B cell (primary cell): ENCODE data around the gene ATP9A. TPM values are rescaled to one million over a fixed set of nuclear protein-coding genes. Genes with fewer than 3 reads are reported as not detected.

Experiments used
- ATAC-seq: fragments of 200-7000 bp; cut with Tn5 transposase; one replicate; pipeline ENCODE4 v1.10.0; 2021; ENCODE audit warnings: low read depth, mild to moderate bottlenecking, moderate number of reproducible peaks, moderate library complexity
- CTCF ChIA-PET: fragments of 350-600 bp; sonication (Branson Sonifier 250); formaldehyde crosslinking; loops from one replicate; lab custom pipeline; 2021; ENCODE audit warnings: antibody characterized with exemption, inconsistent platforms; lab: Charles Lee
- POLR2A ChIA-PET: fragments of 350-600 bp; sonication (Branson Sonifier 250); formaldehyde crosslinking; loops from one replicate; lab custom pipeline; 2021; ENCODE audit warnings: antibody characterized with exemption; lab: Charles Lee
- DNase-seq: peaks from one replicate; pipeline ENCODE4 v3.0.0; 2013
- H2AFZ ChIP-seq: 2 replicates; pipeline ENCODE4 v1.6.1; 2012; ENCODE audit warnings: mild to moderate bottlenecking, low read depth, low read length; ENCODE audit not compliant: insufficient read depth, poor library complexity, severe bottlenecking
- H3K27ac ChIP-seq, 2 donors: 1 replicate in 1 of 2; 2 replicates in 1 of 2; pipeline ENCODE4 v1.5.1; 2012 to 2013; ENCODE audit warnings: low read length in 2 of 2, mild to moderate bottlenecking in 2 of 2, moderate library complexity in 1 of 2
- H3K27me3 ChIP-seq, 4 experiments: fragments of 200-600 bp in 1 of 4; sonication (generic) in 1 of 4; replicated peaks in 1 of 4; 1 replicate in 2 of 4; 2 replicates in 2 of 4; pipeline versions ENCODE4 v1.6.1 to v1.7.0; 2013 to 2016; ENCODE audit warnings: low read length in 3 of 4, mild to moderate bottlenecking in 2 of 4, mixed read lengths in 1 of 4, moderate library complexity in 1 of 4; ENCODE audit not compliant: insufficient read depth in 4 of 4, control insufficient read depth in 3 of 4; ENCODE audit errors: control extremely low read depth in 1 of 4
- H3K36me3 ChIP-seq, 2 experiments: replicated peaks in 1 of 2; 1 replicate in 1 of 2; 2 replicates in 1 of 2; pipeline versions ENCODE4 v1.6.1 to v1.7.1; 2013; ENCODE audit warnings: low read length in 1 of 2; ENCODE audit not compliant: insufficient read depth in 2 of 2, control insufficient read depth in 1 of 2; ENCODE audit errors: control extremely low read depth in 1 of 2, extremely low read depth in 1 of 2
- H3K4me1 ChIP-seq, 2 donors: fragments of 200-600 bp in 1 of 2; sonication (generic) in 1 of 2; 1 replicate in 1 of 2; 2 replicates in 1 of 2; pipeline versions ENCODE4 v1.5.1 to v1.6.1; 2013 to 2017; ENCODE audit warnings: low read length in 2 of 2; ENCODE audit not compliant: control insufficient read depth in 2 of 2, insufficient read depth in 2 of 2
- H3K4me2 ChIP-seq: replicated peaks from 2 replicates; pipeline ENCODE3; 2012; ENCODE audit warnings: mild to moderate bottlenecking, low read depth, low read length; ENCODE audit not compliant: poor library complexity, severe bottlenecking
- H3K4me3 ChIP-seq, 5 experiments: fragments of 200-600 bp in 1 of 5; sonication (generic) in 1 of 5; 1 replicate in 3 of 5; 2 replicates in 2 of 5; pipeline versions ENCODE4 v1.5.1 to v1.7.0; 2011 to 2016; ENCODE audit warnings: low read length in 4 of 5, mild to moderate bottlenecking in 4 of 5, low read depth in 2 of 5, control low read depth in 1 of 5, moderate library complexity in 1 of 5; ENCODE audit not compliant: insufficient read depth in 1 of 5; ENCODE audit errors: control extremely low read depth in 1 of 5, extremely low read depth in 1 of 5
- H3K79me2 ChIP-seq: fragments of 200-600 bp; sonication (generic); one replicate; pipeline ENCODE4 v1.6.0; 2016; ENCODE audit warnings: low read length; ENCODE audit not compliant: control insufficient read depth, insufficient read depth
- H3K9ac ChIP-seq: fragments of 200-600 bp; sonication (generic); 2 replicates; pipeline ENCODE4 v1.6.1; 2017; ENCODE audit warnings: mild to moderate bottlenecking, low read length, moderate library complexity
- H3K9me3 ChIP-seq, 3 donors: one replicate each; pipeline versions ENCODE4 v1.6.1 to v1.7.1; 2013; ENCODE audit warnings: low read length in 2 of 3; ENCODE audit not compliant: control insufficient read depth in 2 of 3, insufficient read depth in 1 of 3; ENCODE audit errors: control extremely low read depth in 1 of 3
- H4K20me1 ChIP-seq: 2 replicates; pipeline ENCODE4 v1.6.0; 2012; ENCODE audit warnings: mild to moderate bottlenecking, low read length; ENCODE audit not compliant: insufficient read depth, control insufficient read depth, poor library complexity, severe bottlenecking
- H3K27ac Mint-ChIP-seq: one replicate; pipeline ENCODE4 v1.8.0; 2021; ENCODE audit warnings: mixed read lengths
- H3K27me3 Mint-ChIP-seq: one replicate; pipeline ENCODE4 v1.8.0; 2021; ENCODE audit warnings: mixed read lengths
- H3K4me1 Mint-ChIP-seq: one replicate; pipeline ENCODE4 v1.8.0; 2021; ENCODE audit warnings: mixed read lengths
- H3K4me3 Mint-ChIP-seq: one replicate; pipeline ENCODE4 v1.8.0; 2021; ENCODE audit warnings: mixed read lengths
- H3K9me3 Mint-ChIP-seq: one replicate; pipeline ENCODE4 v1.8.0; 2022; ENCODE audit warnings: mixed read lengths; ENCODE audit not compliant: insufficient read depth
- EZH2 ChIP-seq: IDR thresholded peaks from 2 replicates; pipeline ENCODE4 v1.6.1; 2012; ENCODE audit warnings: borderline replicate concordance, low read depth, mild to moderate bottlenecking, moderate library complexity, low read length; ENCODE audit not compliant: insufficient read depth, poor library complexity, severe bottlenecking
- WGBS: methylation state at CpG from one replicate; pipeline ENCODE4 v1.1.5; 2013; ENCODE audit warnings: missing lambda C conversion rate; ENCODE audit not compliant: insufficient coverage; 5-methylcytosine and 5-hydroxymethylcytosine counted together
- intact Hi-C: fragments of 100-400 bp; cut with micrococcal nuclease; formaldehyde crosslinking; loops from one replicate; pipeline ENCODE4 v1.10.0; 2022
- polyA plus RNA-seq: library from polyadenylated mRNA; depleted of rRNA; stranded (reverse); fragments of >200 nt; gene quantifications from 2 replicates; pipeline ENCODE4 v1.2.3, GENCODE V29; 2012
- total RNA-seq, 2 donors: library from RNA; stranded (reverse); fragments of 120-200 nt in 1 of 2; gene quantifications; 1 replicate in 1 of 2; 2 replicates in 1 of 2; pipeline versions ENCODE4 v1.2.3 to v1.2.4, GENCODE V29; 2013 to 2022
- TF ChIP-seq, protein P1 (sequence below): fragments of 200-600 bp; IDR thresholded peaks from one replicate; pipeline ENCODE4 v1.8.0; 2022; ENCODE audit warnings: antibody characterized with exemption, mild to moderate bottlenecking

The ATP9A gene
- total and polyA plus RNA-seq, 2 donors (not counting 1 experiment from before 2014, with no cell fraction given) = 0.13 to 0.22 TPM

DNA sequence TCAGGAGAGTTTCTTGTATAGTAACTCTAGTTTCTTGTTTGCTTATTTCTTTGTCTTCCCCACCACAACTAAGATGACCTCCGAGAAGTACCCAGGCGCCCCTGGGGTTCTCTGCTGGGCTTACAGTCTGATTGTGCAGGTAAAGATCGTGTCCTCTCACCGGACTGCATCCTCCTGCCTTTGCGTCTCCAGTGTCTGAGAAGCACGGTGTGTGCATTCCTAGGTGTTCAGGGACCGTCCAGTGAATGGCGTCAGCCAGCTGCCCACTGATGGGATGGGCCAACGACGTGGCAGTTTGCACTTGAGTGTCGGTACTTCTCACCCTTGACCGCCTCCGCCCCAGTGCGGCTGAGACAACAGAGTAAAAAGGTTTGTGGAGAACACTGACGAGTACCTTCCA is 169.6 kb downstream of the ATP9A start:
- ChIA-PET POLR2A (no interaction called here), CTCF (interaction anchor here (0.6 to 7.7 kb wide), 4 partner anchors 213 to 617 kb away, joined by 3 to 127 read pairs (median 60); no protein-coding TSS in a partner anchor)
- H3K27ac ChIP-seq = no peak overlapping the region
- WGBS = 95% methylated on average over 11 of the region's 15 CpGs
- H3K36me3 ChIP-seq = no peaks in the 10 kb centered on the region
- H4K20me1 ChIP-seq = no peaks in the 10 kb centered on the region
- no peak overlapping the region for H3K9ac ChIP-seq
- H3K9me3 ChIP-seq = no peaks in the 10 kb centered on the region
- H3K4me1 ChIP-seq = peaks cover 17 to 19% of the 10 kb centered on the region in 2 donors
- peaks cover 0 to 14% (median 2%) of the 10 kb centered on the region in 4 experiments for H3K27me3 ChIP-seq
- TF ChIP-seq, protein P1, sequence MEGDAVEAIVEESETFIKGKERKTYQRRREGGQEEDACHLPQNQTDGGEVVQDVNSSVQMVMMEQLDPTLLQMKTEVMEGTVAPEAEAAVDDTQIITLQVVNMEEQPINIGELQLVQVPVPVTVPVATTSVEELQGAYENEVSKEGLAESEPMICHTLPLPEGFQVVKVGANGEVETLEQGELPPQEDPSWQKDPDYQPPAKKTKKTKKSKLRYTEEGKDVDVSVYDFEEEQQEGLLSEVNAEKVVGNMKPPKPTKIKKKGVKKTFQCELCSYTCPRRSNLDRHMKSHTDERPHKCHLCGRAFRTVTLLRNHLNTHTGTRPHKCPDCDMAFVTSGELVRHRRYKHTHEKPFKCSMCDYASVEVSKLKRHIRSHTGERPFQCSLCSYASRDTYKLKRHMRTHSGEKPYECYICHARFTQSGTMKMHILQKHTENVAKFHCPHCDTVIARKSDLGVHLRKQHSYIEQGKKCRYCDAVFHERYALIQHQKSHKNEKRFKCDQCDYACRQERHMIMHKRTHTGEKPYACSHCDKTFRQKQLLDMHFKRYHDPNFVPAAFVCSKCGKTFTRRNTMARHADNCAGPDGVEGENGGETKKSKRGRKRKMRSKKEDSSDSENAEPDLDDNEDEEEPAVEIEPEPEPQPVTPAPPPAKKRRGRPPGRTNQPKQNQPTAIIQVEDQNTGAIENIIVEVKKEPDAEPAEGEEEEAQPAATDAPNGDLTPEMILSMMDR = no peak
- TF ChIP-seq EZH2 = no peak
- no peak for DNase-seq
- H3K4me3 ChIP-seq = no peak overlapping the region
- intact Hi-C loops = loop anchor here (10.0 kb wide), 3 partner anchors 104 to 374 kb away; no protein-coding TSS in a partner anchor
- no peak overlapping the region for H3K4me3 Mint-ChIP-seq
- H3K4me2 ChIP-seq = no peak overlapping the region
- no peak for ATAC-seq
- H3K27me3 Mint-ChIP-seq = peaks cover 66% of the 10 kb centered on the region
- H2AFZ ChIP-seq = no peak overlapping the region
- no peaks in the 10 kb centered on the region for H3K79me2 ChIP-seq
- H3K27ac Mint-ChIP-seq = no peak overlapping the region
- no peaks in the 10 kb centered on the region for H3K9me3 Mint-ChIP-seq
- H3K4me1 Mint-ChIP-seq = peaks cover 19% of the 10 kb centered on the region

DNA sequence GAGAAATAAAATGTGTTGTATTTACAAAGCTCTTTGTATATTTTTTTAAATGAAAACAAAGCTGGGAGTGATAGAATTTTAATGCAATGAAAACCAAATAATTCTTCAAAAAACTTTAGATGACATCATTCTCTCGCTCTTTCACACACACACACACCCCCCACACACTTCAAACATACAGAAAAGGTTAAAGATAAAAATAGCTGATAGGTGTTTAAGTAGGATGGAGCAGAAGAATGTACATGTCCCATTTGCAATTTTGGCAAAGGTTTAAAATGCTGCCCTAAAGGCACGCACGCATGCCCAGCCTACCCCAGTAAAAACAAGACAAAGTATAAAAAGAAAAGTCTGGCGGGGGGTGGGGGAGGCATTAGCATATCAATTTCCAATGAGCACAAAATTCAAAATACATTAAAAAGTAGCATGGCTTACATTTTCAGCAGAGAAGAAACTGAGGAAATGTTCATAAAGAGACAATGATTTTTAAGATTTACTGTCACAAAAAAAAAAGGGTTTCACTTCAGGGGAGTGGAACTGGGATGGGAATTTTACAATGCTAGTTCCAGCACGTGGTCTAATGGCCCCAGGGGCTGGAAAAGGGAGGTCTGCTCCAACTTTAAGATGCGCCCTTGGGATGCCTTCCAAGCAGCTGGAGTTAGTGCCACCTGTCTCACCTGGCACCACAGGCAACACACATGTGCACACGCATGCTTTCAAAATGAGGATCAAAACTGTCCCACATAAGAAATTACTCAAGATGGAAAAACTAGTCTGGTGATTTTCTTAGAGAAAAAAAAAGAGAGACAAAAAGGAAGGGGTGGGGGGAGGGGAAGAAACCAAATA is 170.6 kb downstream of the ATP9A start:
- Mint-ChIP-seq H3K4me1 (peaks cover 19% of the 10 kb centered on the region), H3K27ac (no peak overlapping the region), H3K9me3 (no peaks in the 10 kb centered on the region), H3K4me3 (no peak overlapping the region), H3K27me3 (peaks cover 64% of the 10 kb centered on the region)
- WGBS = 100% methylated on average over 1 of the region's 7 CpGs
- Histone ChIP-seq H3K79me2 (no peaks in the 10 kb centered on the region), H3K4me3 (no peak overlapping the region), H3K4me1 (peaks cover 17 to 19% of the 10 kb centered on the region in 2 donors), H3K27me3 (peaks cover 0 to 14% (median 2%) of the 10 kb centered on the region in 4 experiments), H3K9me3 (peaks cover 0 to under 1% (median under 1%) of the 10 kb centered on the region in 3 donors), H4K20me1 (no peaks in the 10 kb centered on the region), H3K4me2 (no peak overlapping the region), H3K9ac (no peak overlapping the region), H3K27ac (no peak overlapping the region), H3K36me3 (no peaks in the 10 kb centered on the region), H2AFZ (no peak overlapping the region)
- ChIA-PET CTCF (interaction anchor here (0.6 to 7.7 kb wide), 8 partner anchors 25 to 616 kb away, joined by 3 to 127 read pairs (median 15); partner anchors contain the start of gene NFATC2), POLR2A (no interaction called here)
- ATAC-seq (no peak), DNase-seq (no peak)
- TF ChIP-seq, protein P1 = no peak
- no peak for TF ChIP-seq EZH2
- intact Hi-C loops = loop anchor here (10.0 kb wide), 3 partner anchors 103 to 373 kb away; no protein-coding TSS in a partner anchor
